ENCODE data around the gene TLL2. TPM values are rescaled to one million over a fixed set of nuclear protein-coding genes. Genes with fewer than 3 reads are reported as not detected.

Gene TLL2
- total and polyA plus RNA-seq, 10 donors, result 0.23 to 0.75 (median 0.34) TPM

DNA sequence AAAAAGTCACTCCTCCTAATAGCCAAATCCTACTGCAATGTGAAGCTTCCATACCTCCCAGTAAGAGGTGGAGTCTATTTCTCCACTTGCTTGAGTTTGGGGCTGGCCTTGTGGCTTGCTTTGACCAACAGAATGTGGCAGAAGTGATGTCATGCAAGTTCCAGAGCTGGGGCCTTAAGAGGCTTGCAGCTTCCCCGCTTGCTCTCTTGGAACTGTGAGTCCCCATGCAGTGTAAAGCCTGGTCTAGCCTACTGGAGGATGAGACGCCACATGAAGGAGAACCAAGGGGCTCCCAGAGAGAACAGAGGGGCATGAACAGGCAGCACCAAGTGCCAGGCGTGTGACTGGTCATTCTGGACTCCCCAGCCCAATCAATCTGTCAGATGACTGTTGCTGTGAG is 96.3 kb downstream of the TLL2 start:
- intact Hi-C loops (cut with DNase I; ENCODE audit: low total_unique reads), result no loop called here
- no peaks in the 10 kb centered on the region for H3K36me3 ChIP-seq
- TF ChIP-seq POLR2A (IDR thresholded peaks at IDR 0.05), result no peak
- no peak for TF ChIP-seq POLR2AphosphoS5 (IDR thresholded peaks at IDR 0.05)
- TF ChIP-seq, protein P1, sequence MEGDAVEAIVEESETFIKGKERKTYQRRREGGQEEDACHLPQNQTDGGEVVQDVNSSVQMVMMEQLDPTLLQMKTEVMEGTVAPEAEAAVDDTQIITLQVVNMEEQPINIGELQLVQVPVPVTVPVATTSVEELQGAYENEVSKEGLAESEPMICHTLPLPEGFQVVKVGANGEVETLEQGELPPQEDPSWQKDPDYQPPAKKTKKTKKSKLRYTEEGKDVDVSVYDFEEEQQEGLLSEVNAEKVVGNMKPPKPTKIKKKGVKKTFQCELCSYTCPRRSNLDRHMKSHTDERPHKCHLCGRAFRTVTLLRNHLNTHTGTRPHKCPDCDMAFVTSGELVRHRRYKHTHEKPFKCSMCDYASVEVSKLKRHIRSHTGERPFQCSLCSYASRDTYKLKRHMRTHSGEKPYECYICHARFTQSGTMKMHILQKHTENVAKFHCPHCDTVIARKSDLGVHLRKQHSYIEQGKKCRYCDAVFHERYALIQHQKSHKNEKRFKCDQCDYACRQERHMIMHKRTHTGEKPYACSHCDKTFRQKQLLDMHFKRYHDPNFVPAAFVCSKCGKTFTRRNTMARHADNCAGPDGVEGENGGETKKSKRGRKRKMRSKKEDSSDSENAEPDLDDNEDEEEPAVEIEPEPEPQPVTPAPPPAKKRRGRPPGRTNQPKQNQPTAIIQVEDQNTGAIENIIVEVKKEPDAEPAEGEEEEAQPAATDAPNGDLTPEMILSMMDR (IDR thresholded peaks at IDR 0.05 in 8 of 11, conservative IDR thresholded peaks at IDR 0.05 in 3 of 11), result no peak
- H3K27ac ChIP-seq, result no peak overlapping the region
- peaks cover 0 to 27% (median 0%) of the 10 kb centered on the region in 7 donors for H3K27me3 ChIP-seq (replicated peaks in 1 of 7)
- 83 to 91% (median 89%) methylated on average over 3 of the region's 3 CpGs for WGBS, 5 donors
- no peak overlapping the region for H3K4me3 ChIP-seq
- no peaks in the 10 kb centered on the region for H3K9me3 ChIP-seq
- DNase-seq, result no peak
- H3K4me1 ChIP-seq, result peaks cover 0 to 5% (median 0%) of the 10 kb centered on the region in 6 donors

DNA sequence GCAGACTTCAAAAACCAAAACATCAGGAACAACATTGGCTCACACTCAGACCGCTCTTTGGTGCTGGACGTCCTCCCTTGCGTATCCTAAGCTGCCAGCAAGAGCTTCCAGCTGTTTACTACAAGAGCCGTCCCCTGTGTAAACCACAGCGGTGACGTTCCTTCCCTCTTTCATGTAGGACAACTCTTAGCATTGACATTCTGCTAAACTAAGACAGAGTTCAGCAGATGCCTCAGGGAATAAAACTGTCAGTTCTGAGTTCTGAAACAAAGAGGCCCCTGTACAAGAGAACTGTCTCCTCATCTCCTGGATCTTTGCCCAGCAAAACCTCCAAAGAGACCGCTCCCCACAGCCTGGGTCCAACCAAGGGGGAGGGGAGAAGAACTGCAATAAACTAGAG is 97.1 kb downstream of the TLL2 start:
- no peak for DNase-seq
- H3K9me3 ChIP-seq, result no peaks in the 10 kb centered on the region
- H3K4me1 ChIP-seq, result peaks cover 0 to 5% (median 0%) of the 10 kb centered on the region in 6 donors
- intact Hi-C loops (cut with DNase I; ENCODE audit: low total_unique reads), result no loop called here
- H3K27me3 ChIP-seq (replicated peaks in 1 of 7), result peaks cover 0 to 27% (median 0%) of the 10 kb centered on the region in 7 donors
- TF ChIP-seq POLR2AphosphoS5 (IDR thresholded peaks at IDR 0.05), result no peak
- no peak for TF ChIP-seq POLR2A (IDR thresholded peaks at IDR 0.05)
- TF ChIP-seq, protein P1 (IDR thresholded peaks at IDR 0.05 in 8 of 11, conservative IDR thresholded peaks at IDR 0.05 in 3 of 11), result no peak
- H3K27ac ChIP-seq, result no peak overlapping the region
- 36 to 60% (median 49%) methylated on average over 7 of the region's 7 CpGs for WGBS, 5 donors
- no peaks in the 10 kb centered on the region for H3K36me3 ChIP-seq
- no peak overlapping the region for H3K4me3 ChIP-seq

DNA sequence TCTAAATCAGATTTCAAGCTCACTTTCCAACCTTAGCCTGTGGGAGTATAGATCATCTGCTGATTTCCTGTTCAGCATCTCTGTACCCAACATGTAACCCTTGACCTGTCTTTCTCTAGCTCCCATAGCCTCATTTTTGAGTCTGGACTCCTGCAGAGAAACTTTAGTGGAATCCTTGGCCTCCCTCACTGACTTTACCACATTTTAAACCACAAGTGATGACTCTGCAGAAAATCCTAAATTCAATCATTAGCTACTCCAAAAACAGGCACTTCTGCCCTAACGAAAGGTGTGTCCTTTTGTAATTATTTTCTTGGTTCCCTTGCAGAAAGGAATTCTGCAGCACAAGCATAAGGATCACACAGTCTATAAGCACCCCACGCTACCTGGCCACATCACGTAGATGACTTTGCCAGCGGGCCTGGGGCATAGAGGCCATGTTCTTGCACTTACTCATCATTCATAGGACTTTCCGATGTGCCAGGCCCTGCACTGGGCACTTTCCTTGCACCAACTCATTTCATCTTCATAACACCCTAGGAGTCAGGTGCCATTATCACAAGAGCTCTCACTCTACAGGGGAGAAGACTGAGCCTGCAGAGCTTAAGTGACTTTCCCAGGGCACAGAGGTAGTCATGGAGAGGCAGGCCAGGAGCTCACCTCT is 97.7 kb downstream of the TLL2 start:
- intact Hi-C loops (cut with DNase I; ENCODE audit: low total_unique reads), result no loop called here

More for the DNA sequence above, 97.7 kb downstream of the TLL2 start:
- DNase-seq, result no peak
- H3K27ac ChIP-seq, result no peak overlapping the region
- no peak for TF ChIP-seq POLR2AphosphoS5 (IDR thresholded peaks at IDR 0.05)
- TF ChIP-seq POLR2A (IDR thresholded peaks at IDR 0.05), result no peak
- TF ChIP-seq, protein P1 (IDR thresholded peaks at IDR 0.05 in 8 of 11, conservative IDR thresholded peaks at IDR 0.05 in 3 of 11), result no peak
- no peak overlapping the region for H3K4me3 ChIP-seq
- peaks cover 0 to 10% (median 2%) of the 10 kb centered on the region in 6 donors for H3K4me1 ChIP-seq
- no peaks in the 10 kb centered on the region for H3K9me3 ChIP-seq
- WGBS, 5 donors, result 67 to 91% (median 81%) methylated on average over 5 of the region's 5 CpGs
- H3K36me3 ChIP-seq, result no peaks in the 10 kb centered on the region
- H3K27me3 ChIP-seq (replicated peaks in 1 of 7), result peaks cover 0 to 27% (median 0%) of the 10 kb centered on the region in 7 donors

All from spleen (tissue), 11 donors.